Stimulated activated CD4-positive, alpha-beta T cell treated with anti-CD3 and anti-CD28 coated beads, Interleukin-12 subunit alpha, Interleukin-12 subunit beta, amount 100 ng/mL, for 24 hours (primary cell): ENCODE results near the gene AQP1.

ENCODE experiments used
- DNase-seq, 2 experiments: peaks; one replicate each; pipeline ENCODE4 v3.0.0-alpha.2; 2020; ENCODE audit warnings: low read depth in 2 of 2

AQP1 gene

GRCh38 chr7:30974605-30975255 is 63.1 kb downstream of the AQP1 start:
- DNase-seq: peak in 1 of 2 experiments; percentile 39
